GM12801 (cell line): Measurements from ENCODE around the gene MIOS.

Experiments used
- CTCF ChIP-seq: IDR thresholded peaks from one replicate; pipeline ENCODE4 v1.5.1; 2011; ENCODE audit warnings: control low read depth; ENCODE audit not compliant: insufficient read length; ENCODE audit errors: extremely low read depth

The MIOS gene

DNA sequence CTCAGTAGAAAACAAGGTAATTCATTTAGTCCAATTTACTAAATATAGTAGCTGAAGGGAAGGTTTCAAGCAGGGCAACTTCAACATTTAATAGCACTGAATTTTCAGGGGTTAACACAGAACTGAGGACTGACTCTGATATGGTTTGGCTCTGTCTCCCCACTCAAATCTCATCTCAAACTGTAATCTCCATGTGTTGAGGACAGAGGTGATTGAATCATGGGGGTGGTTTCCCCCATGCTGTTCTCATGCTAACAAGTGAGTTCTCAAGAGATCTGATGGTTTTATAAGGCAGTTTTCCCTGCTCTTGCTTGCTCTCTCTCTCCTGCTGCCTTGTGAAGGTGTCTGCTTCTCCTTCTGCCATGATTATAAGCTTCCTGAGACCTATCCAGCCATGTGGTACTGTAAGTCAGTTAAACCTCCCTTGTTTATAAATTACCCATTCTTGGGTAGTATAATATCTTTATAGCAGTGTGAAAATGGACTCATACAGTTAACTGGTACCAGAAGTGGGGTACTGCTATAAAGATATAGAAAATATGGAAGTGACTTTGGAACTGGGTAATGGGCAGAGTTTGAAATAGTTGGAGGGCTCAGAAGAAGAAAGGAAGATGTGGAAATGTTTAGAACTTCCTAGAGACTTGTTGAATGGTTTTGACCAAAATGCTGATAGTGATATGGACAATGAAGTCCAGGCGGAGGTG lies 64.1 kb downstream of the MIOS start:
- TF ChIP-seq CTCF: no peak

- no peak for TF ChIP-seq CTCF
These were observed 72.7 kb downstream of the MIOS start for GRCh38 chr7:7639421-7639820.

- no peak for TF ChIP-seq CTCF
These were observed 73.2 kb downstream of the MIOS start for GRCh38 chr7:7639847-7640220.

DNA sequence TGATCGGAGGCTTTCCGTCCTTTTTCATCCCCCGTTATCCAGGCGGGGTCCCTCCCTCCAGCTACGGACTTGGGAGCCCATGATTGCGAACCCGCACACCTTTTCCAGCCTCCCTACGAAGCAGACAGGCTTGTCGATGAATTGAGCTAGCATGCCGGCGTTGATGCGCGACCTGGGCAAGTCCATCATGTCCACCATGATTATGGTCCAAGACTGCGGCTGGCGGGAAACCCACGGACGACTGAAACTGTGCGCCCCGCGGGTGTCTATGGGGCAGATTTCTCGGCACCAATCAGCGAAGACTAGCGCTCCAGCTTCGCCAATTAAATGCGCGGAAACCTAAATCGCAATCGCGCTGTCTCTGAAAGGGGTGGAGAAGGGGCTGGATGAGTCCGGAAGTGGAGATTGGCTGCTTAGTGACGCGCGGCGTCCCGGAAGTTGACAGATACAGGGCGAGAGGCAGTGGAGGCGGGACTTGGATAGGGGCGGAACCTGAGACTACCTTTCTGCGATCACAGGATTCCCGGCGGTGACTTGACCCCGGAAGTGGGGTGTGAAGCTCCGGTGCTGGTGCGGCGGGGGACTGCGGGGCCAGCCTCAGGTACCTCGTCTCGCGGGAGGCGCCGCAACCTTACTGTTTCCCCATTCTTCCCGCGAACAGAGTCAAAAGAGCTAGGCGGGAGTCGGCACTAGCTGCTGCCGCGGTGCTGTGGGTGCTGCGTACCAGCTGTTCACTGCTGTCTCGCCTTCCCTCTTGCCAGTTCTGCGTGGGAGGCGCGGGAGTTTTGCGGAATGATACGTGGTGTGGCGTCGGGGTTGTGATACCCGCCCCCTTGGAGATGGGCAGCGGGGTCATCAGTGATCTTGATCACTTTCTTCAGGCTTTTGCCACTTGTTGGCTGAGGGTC lies 73.8 kb downstream of the MIOS start, which contains the start of gene UMAD1:
UMAD1 (plus strand) TSS at position 532 of the 908 bp plus-strand sequence. CDS start 32,620 bp downstream, outside the sequence.
- no peak for TF ChIP-seq CTCF

DNA sequence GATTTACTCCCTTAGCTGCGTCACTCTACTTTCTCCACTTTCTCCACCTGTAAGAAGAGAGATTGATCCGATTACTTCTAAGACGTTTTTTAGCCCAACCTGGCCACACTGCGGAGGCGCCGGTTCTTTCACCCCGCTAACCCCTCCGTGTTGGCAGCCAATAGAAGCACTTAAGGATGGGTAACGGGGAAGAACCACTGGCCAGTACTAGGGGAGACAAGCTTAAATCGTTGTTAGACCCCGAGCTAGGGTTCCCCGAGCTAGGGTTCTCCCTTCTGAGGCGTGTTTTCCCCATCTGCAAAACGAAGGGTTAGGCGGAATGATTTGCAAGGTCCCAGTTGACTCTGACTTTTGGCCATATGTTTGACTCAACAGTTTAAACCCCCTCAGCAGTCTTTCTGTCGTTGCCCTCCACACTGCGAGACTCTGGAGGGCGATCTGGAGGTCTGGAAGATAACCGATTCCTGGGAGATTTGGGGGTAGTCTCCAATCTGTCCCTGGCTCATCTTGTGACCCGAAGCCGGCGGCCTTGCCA lies 74.5 kb downstream of the MIOS start:
- no peak for TF ChIP-seq CTCF

DNA sequence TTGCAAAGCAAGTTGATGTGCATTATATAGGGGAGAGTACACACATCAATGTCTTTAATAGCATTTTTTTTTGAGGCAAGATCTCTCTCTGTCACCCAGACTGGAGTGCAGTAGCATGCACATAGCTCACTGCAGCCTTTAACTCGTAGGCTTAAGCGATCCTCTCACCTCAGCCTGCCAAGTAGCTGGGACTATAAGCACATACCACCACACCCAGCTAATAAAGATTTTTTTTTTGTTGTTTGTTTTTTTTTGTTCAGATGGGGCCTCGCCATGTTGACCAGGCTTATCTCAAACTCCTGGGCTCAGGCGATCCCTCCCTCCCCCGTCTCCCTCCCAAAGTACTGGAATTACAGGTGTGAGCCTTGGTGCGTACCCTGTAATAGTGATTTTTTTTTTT lies 75.4 kb downstream of the MIOS start:
- no peak for TF ChIP-seq CTCF

- TF ChIP-seq CTCF: no peak
These were observed 80.9 kb downstream of the MIOS start for GRCh38 chr7:7647495-7648036.
